Measurements from ENCODE around the gene MTHFD1.

DNA sequence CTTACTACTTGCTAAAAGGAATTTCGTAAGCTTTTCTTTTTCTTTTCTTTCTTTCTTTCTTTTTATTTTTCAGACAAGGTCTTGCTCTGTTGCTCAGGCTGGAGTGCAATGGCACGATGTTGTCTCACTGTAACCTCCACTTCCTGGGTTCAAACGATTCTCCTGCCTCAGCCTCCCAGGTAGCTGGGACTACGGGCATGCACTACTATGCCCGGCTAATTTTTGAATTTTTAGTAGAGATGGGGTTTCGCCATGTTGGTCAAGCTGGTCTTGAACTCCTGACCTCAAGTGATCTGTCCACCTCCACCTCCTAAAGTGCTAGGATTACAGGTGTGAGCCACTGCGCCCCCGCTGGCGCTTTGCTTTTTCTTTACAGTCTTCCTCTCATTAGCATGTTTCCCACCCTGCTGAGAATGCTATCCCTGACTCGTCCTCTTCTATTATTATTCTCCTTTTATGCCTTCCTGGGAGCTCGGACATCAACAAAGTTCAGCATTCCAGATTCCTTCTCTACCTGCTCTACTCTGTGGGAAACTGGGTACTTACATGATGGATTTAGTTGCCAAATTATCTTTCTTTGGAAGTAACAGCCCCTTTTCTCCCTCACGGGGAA lies 3.1 kb downstream of the MTHFD1 start:
- TF ChIP-seq, protein P1, sequence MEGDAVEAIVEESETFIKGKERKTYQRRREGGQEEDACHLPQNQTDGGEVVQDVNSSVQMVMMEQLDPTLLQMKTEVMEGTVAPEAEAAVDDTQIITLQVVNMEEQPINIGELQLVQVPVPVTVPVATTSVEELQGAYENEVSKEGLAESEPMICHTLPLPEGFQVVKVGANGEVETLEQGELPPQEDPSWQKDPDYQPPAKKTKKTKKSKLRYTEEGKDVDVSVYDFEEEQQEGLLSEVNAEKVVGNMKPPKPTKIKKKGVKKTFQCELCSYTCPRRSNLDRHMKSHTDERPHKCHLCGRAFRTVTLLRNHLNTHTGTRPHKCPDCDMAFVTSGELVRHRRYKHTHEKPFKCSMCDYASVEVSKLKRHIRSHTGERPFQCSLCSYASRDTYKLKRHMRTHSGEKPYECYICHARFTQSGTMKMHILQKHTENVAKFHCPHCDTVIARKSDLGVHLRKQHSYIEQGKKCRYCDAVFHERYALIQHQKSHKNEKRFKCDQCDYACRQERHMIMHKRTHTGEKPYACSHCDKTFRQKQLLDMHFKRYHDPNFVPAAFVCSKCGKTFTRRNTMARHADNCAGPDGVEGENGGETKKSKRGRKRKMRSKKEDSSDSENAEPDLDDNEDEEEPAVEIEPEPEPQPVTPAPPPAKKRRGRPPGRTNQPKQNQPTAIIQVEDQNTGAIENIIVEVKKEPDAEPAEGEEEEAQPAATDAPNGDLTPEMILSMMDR (IDR thresholded peaks at IDR 0.05 in 8 of 11, conservative IDR thresholded peaks at IDR 0.05 in 3 of 11), result no peak
- TF ChIP-seq POLR2A (IDR thresholded peaks at IDR 0.05) (no peak), POLR2AphosphoS5 (IDR thresholded peaks at IDR 0.05) (no peak)

Data from spleen (tissue), 7 donors.